Caki2 (cell line): ENCODE data around the gene FIZ1. TPM values are rescaled to one million over a fixed set of nuclear protein-coding genes. Genes with fewer than 3 reads are reported as not detected.

Source experiments
- DNase-seq: peaks from one replicate; pipeline ENCODE4 v3.0.0-alpha.2; 2015; ENCODE audit warnings: low read depth
- in situ Hi-C: cut with HindIII; loops from 2 replicates; pipeline ENCODE4 v1.10.0; 2016; ENCODE audit warnings: low sequenced_read_pairs, low pct_unique_long_range_greater_than_20kb, mixed read lengths
- total RNA-seq: library from RNA; depleted of rRNA; stranded (reverse); fragments of >200 nt; shearing (Covaris generic); gene quantifications from 2 replicates; pipeline ENCODE4 v1.2.3, GENCODE V29; 2014; ENCODE audit warnings: low replicate concordance

FIZ1 gene
- total RNA-seq, 1 experiment from 2014 or later, result 12.3 TPM

- no peak for DNase-seq
- in situ Hi-C loops, result no loop called here
These were observed 39.6 kb upstream of the FIZ1 start for GRCh38 chr19:55638864-55639359.

- in situ Hi-C loops, result no loop called here
- no peak for DNase-seq
These were observed 38.2 kb upstream of the FIZ1 start for GRCh38 chr19:55637534-55637933.

GRCh38 chr19:55636723-55637122, 37.4 kb upstream of the FIZ1 start:
- in situ Hi-C loops, result no loop called here
- no peak for DNase-seq

GRCh38 chr19:55635856-55636440, 36.6 kb upstream of the FIZ1 start:
- no peak for DNase-seq
- in situ Hi-C loops, result no loop called here

GRCh38 chr19:55635334-55635717, 36.0 kb upstream of the FIZ1 start:
- in situ Hi-C loops, result no loop called here
- no peak for DNase-seq

GRCh38 chr19:55633861-55634260, 34.5 kb upstream of the FIZ1 start:
- DNase-seq, result no peak
- in situ Hi-C loops, result no loop called here

- DNase-seq, result peak; percentile 84
These were observed 33.1 kb upstream of the FIZ1 start for GRCh38 chr19:55632463-55632834.

GRCh38 chr19:55626350-55626749, 27.0 kb upstream of the FIZ1 start:
- DNase-seq, result no peak
- in situ Hi-C loops, result loop anchor here (10.0 kb wide), 1 partner anchor 452 kb away; no protein-coding TSS in a partner anchor

More at GRCh38 chr19:55632463-55632834, 33.1 kb upstream of the FIZ1 start:
- in situ Hi-C loops, result no loop called here

- in situ Hi-C loops, result loop anchor here (10.0 kb wide), 1 partner anchor 450 kb away; no protein-coding TSS in a partner anchor
- no peak for DNase-seq
These were observed 25.6 kb upstream of the FIZ1 start for GRCh38 chr19:55625004-55625326.

- peak; percentile 82 for DNase-seq
- in situ Hi-C loops, result loop anchor here (10.0 kb wide), 1 partner anchor 450 kb away; no protein-coding TSS in a partner anchor
These were observed 25.0 kb upstream of the FIZ1 start, which contains the start of gene ZNF784 for GRCh38 chr19:55624109-55625003. ZNF784 (minus strand) TSS chr19:55624566; CDS start chr19:55624561, 5 bp downstream.

GRCh38 chr19:55623561-55623960, 24.2 kb upstream of the FIZ1 start:
- DNase-seq, result no peak
- in situ Hi-C loops, result loop anchor here (10.0 kb wide), 1 partner anchor 449 kb away; no protein-coding TSS in a partner anchor

GRCh38 chr19:55623130-55623529, 23.8 kb upstream of the FIZ1 start:
- no peak for DNase-seq
- in situ Hi-C loops, result loop anchor here (10.0 kb wide), 1 partner anchor 448 kb away; no protein-coding TSS in a partner anchor

- in situ Hi-C loops, result loop anchor here (10.0 kb wide), 1 partner anchor 448 kb away; no protein-coding TSS in a partner anchor
- no peak for DNase-seq
These were observed 23.1 kb upstream of the FIZ1 start for GRCh38 chr19:55622242-55622969.

GRCh38 chr19:55621673-55622231, 22.4 kb upstream of the FIZ1 start:
- in situ Hi-C loops, result loop anchor here (10.0 kb wide), 1 partner anchor 447 kb away; no protein-coding TSS in a partner anchor
- no peak for DNase-seq

GRCh38 chr19:55621205-55621672, 21.9 kb upstream of the FIZ1 start:
- no peak for DNase-seq
- in situ Hi-C loops, result loop anchor here (10.0 kb wide), 1 partner anchor 446 kb away; no protein-coding TSS in a partner anchor

GRCh38 chr19:55620410-55621204, 21.3 kb upstream of the FIZ1 start:
- in situ Hi-C loops, result loop anchor here (10.0 kb wide), 1 partner anchor 446 kb away; no protein-coding TSS in a partner anchor
- DNase-seq, result no peak

- no peak for DNase-seq
- in situ Hi-C loops, result no loop called here
These were observed 20.0 kb upstream of the FIZ1 start for GRCh38 chr19:55619286-55619685.
